HS-27A (cell line): ENCODE data around the gene SHROOM1.
"Not testable (repeated sequence)": the region's sequence is repeated elsewhere in the genome, so short reads cannot be mapped to it uniquely, and the experiment has no call there.

ENCODE experiments used
- DNase-seq: peaks from one replicate; pipeline ENCODE4 v3.0.0-alpha.2; 2012; ENCODE audit warnings: low read depth, missing footprints

Gene SHROOM1, protein sequence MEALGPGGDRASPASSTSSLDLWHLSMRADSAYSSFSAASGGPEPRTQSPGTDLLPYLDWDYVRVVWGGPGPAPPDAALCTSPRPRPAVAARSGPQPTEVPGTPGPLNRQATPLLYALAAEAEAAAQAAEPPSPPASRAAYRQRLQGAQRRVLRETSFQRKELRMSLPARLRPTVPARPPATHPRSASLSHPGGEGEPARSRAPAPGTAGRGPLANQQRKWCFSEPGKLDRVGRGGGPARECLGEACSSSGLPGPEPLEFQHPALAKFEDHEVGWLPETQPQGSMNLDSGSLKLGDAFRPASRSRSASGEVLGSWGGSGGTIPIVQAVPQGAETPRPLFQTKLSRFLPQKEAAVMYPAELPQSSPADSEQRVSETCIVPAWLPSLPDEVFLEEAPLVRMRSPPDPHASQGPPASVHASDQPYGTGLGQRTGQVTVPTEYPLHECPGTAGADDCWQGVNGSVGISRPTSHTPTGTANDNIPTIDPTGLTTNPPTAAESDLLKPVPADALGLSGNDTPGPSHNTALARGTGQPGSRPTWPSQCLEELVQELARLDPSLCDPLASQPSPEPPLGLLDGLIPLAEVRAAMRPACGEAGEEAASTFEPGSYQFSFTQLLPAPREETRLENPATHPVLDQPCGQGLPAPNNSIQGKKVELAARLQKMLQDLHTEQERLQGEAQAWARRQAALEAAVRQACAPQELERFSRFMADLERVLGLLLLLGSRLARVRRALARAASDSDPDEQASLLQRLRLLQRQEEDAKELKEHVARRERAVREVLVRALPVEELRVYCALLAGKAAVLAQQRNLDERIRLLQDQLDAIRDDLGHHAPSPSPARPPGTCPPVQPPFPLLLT

DNA sequence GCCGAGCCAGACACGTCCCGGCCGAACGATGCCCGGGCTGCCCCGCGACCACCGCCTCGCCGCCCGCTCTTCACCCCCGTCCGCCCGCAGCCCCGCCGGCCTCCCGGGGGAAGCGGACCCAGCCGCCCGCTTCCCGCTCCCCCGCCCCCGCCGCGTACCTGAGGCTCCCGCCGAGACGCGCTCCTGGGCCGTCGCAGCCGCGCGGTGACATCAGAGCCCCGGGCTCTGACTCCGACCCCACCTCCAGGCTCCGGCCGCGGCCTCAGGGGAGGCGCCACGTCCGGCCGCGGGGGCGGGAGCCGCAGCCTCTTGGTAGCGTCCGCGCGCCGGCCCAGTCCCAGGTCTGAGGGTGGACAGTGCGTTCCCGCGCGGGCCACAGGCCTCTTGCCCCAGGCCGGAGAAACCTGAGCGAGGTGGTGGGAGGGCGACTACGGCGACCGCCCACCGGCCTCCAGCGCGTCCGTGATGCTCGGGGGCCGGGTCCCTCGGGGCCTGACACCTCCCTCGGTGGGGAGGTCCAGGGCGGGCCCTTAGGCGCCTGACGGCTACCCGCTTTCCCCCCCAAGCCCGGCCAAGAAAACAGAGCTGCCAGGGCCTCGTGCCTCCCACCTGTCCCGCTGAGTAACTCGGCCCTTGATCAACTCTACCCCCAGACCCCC lies at the start of gene SHROOM1:
TSS of gene SHROOM1 (minus strand) at position 212 of the 659 bp plus-strand sequence. CDS start 4,507 bp downstream, outside the sequence.
- DNase-seq = no peak

DNA sequence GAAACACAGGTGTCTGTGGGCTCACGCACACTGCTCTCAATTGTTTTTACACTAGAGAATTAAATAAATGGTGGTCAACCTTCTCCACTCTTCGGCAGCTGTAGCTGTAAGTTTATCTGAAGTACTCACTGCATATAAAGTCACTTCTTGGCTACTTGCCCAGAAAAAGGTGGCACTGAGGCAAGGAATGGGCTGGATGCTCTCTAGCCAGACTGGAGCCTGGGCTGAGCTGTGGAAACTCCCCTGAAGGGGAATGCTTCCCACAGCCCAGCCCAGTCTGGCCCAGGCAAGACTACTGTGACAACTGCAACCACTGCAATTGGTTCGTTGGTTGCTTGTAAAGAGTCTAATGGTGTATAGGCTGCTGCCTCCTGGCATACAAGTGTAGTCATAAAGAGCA lies 47.5 kb upstream of the SHROOM1 start:
- DNase-seq = no peak

DNA sequence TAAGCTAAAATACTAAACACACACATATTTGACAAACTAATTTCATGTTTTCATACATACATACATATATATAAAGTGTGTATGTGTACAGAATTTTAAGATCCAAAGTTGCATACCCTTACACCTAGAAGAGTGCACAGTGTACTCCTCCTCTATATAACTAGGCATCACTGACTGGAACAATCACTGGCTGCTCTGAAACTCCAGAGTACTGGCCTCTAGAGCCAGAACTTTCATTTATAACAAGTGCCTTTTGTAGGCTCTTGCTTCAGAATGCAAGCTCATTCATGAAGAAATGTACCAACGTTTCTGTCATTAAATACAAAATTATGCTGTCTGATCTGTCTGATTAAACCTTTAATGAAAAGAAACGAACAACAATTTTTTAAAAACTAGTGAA lies 47.0 kb upstream of the SHROOM1 start:
- DNase-seq = no peak

DNA sequence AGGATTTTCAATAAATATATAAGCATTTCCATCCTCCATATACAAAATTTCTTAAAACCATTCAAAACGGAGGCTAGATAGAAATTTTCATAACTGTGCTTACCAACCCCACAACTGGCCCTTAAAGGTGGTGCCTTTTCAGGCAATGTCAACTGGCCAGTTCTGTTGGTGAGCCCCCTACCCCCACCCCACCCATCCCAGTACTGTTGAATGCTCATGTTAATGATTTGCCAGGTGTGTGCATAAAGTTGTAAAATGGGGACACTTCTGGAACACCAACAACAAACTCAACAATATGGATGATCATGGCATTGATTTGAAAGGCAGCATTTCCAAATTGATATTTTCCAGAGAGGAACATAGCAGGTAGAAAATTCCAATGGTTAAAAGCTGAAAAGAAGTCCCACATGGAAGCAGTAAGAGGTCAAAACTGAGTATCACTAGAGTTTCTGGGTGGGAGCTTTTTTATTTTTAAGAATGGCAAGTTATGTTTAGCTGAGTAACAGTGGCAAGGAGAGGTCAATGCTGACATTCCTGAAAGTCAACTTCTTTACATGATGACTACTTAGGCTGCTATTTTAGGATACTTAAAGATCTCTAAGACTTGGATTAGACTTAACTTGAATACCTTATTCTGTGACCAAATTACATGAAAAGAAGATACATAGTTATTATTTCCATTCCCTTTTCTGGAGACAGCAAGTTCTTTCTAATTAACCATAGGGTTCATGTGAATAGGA lies 45.7 kb upstream of the SHROOM1 start:
- DNase-seq = no peak

DNA sequence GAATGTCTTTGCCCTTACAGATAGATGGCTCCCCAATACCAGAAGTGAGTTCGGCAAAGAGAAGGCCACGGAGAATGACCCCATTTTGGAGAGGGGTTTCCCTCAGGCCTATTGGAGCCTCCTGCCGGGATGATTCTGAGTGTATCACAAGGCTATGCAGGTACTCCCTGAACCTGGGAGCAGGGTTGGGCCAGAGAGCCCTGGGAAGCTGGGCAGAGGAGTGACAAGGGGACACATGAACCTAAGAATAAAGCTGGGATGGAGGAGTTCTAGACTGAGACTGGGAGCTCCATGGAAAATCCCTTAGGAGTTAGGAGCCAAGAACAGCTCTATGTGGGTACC lies 43.5 kb upstream of the SHROOM1 start:
- no peak for DNase-seq

DNA sequence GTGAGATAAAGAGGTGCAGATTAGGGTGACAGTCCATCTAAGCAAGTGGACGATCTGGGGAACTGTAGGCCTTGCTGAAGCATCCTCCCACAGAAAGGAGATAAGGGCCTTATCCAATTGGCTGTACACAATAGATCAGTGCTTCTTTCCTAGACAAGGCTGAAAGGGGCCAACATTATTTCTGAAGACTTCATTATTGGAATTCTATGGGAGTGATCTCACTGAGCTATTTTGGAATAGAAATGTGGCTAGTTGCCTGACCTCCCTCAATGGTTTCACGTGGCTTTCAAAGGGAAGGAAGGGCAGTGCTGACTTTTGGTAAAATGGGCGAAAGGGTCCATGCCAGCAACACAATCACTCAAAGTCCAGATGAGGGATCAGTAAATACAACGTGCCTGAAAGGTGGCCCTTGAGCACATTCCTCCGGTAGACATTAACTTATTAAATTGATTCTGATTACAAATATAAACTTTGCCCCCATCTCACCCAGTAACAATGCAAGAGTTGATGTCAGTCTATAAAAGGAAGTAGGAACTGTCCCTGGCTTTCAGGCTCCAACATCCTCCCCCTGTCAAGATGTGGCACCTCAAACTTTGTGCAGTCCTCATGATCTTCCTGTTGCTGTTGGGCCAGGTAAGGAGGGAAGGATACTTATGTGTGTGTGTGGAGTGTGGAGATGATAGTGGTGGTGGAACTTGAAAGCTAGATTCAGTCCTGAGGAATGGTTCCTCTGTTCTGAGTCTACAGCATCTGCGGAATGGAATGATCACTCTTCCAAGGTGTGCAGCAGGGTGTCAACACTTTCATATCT lies 42.9 kb upstream of the SHROOM1 start, which contains the start of gene LEAP2:
TSS of gene LEAP2 (plus strand) at position 550 of the 811 bp plus-strand sequence. CDS start at position 577, 27 bp downstream.
- DNase-seq = no peak

DNA sequence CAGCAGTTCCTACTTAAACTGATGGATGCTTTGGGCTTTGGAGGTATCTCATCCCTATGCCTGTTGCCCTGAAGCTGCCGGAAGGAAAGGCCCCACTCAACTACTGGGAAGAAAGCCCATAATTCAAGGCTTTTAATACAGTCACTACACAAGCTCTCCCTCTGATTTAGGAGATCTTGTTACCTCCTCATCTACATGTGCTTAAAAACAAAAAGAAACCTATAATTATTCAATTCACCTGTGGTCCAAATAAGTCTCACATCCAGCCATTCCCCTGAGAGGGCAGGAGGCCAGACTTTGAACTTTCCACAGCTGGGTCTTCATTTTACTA lies 42.3 kb upstream of the SHROOM1 start:
- no peak for DNase-seq

DNA sequence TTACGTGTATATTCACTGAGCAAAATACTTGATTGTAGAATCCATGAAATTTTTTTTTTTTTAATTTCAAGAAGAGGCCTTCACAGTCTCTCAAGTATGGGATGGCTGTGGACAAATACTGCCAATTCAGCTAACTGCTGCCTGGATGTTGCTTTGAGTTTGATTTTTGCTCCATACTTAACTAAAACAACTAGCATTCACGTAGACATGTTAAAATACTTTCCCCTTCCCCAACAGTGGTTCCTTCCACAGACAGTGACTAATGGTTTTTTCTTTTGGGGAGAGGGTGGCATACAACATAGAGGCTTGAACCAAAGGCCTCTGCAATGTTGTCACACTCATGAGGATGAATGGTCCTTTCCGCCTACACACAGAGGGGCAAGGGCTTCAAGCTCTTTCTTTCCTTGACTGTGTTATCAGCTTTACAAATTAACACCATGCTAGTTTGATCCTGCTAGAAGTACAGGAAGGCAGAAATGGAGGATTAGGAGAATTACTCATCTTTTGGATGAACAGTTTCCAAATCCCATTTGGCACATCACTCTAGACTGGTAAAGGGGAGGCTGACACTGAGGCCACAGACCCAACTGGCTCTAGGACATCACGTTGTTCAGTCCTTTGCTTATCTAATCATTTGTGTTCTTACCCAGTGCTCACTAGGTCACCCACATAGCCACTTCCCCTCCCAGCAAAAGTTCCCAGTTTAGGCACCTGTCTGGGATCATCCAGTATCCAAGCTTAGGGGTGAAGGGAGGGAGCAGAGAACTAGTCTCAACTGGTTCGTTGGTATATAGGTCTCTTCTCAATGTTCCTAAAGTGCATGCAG lies 41.2 kb upstream of the SHROOM1 start:
- no peak for DNase-seq

DNA sequence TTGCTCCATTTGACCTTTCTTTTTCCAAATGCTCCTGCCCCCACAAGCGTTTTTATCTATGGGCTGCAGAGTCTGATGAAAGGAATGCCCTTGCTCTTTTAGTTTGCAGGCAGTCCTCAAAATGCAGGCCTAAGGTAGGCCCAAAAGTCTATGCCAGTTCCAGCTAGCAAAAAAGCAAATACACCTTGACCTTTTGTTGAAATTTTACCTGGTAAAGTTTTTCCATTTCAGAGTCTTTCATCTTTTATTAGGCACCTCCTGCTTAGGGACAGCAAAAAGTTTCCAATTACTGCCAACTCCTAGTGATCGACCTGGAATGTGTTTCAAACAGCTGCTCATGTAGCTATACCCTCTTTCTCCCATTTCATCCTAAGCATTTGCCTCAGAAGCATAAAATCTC lies 40.4 kb upstream of the SHROOM1 start:
- no peak for DNase-seq

DNA sequence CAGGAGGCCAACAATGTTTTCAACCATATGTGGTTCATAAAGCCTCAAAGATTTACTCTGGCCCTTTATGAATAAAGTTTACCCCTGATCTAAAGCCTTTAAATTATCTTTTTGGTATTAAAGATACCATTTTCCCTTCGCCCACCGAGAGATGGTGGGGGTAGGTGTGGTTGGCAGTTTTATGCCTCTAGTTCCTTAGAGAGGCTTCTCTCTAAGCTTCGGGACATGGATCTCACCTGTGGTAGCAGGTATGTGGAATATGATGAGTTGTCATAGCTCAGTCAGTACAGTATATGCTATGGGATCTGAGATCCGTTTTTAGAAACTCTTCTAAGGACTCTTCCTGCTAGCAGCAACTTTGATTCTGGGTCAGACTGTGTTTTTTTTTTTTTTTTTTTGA lies 38.3 kb upstream of the SHROOM1 start:
- DNase-seq = no peak

DNA sequence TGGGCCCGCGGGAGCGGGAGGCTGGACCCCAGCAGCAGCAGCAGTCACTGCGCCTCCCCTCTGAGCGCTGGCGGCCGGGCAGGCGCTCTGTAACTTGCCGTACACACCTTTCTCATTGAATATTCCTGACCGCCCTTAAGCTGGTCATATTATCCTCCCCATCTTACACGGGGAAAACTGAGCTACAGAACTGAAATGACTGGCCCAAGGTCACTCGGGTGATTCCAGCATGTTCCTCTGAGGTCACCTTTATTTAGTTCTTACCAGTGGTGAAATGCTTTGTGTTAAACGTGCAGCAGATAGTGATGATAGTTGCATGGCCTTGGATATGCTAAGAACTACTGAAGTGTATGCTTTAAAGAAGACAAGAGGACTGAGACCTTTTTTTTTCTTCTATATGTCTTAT lies 36.6 kb upstream of the SHROOM1 start:
- DNase-seq = no peak

DNA sequence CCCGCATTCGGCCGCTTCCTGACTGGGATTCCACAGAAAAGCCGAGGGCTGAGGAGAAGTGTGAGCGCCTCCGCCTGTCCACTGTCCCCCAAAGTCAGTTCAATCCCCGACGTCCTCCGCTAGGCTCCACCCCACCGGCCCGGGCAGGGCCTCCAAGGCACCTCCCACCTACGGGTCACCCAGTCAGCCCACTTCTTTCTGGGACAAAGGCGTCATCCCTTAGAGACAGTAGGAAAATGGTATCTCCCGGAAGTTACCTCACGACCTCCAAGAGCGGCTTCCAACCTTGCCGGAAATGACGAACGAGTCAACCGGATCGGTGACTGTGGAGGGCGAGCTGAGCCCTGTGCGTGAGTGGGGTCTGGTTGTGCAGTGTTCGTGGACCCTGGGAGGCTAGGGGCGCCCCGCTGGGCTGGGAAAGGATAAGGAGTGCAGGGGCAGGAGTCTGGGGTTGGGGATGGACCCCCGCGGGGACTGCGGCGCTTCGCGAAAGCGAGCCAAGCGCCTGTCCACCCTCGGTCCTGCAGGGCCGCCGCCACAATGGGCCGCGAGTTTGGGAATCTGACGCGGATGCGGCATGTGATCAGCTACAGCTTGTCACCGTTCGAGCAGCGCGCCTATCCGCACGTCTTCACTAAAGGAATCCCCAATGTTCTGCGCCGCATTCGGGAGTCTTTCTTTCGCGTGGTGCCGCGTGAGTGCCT lies 36.0 kb upstream of the SHROOM1 start, which contains the start of the genes GDF9 and UQCRQ:
TSS of gene GDF9 (minus strand) at position 128 of the 704 bp plus-strand sequence. CDS start 1,936 bp downstream, outside the sequence.
TSS of gene UQCRQ (plus strand) at position 301 of the 704 bp plus-strand sequence. CDS start at position 541, 240 bp downstream.
- DNase-seq = peak; percentile 93

DNA sequence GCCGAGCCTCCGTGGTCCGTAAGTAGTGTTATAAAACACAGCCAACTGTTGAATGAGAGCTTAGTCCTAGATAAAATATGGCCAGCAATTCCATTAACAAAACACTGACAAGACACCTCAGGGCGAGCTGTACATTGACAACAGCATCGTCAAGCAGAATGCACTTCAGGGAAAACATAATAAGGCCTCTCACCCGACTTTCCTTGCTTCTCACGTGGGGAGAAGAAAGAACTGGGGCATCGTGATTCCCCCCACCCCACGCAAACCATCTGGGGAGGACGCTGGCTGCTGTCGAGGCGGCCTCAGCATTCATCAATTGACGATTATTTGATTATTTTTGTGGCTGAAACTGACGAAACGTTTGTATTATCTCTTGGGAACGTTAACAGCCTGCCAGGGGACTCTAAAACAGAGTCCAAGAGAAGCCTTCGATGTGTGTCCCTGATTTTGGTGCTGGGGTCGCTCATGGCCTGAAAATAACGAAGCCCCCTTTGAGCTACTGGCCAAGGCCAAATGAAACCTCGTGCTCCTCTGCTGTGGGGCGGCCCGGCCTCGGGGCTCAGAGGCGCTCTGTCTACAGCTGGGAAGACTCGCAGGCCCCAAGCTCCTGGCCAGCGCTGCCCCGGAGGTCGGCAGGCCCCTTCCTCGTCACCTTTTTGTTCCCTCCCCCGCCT lies 35.4 kb upstream of the SHROOM1 start:
- DNase-seq = no peak

DNA sequence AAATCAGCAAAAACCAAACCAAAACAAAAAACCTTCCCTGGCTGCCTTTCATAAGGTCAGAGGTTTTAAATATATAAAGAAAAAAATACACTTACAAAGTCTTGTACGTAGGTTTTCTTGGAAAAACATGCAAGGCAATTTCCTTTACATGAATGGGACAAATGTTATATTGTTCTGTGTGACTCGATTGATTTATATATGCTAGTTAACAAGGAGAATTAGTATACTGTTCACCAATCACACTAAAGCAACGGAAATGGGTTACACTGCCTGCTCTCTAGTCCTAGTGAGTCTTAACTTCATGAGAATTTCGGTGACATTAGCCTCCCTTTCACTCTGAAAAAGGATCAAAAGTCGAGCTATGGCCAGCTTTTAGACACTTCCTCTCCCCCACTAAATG lies 30.3 kb upstream of the SHROOM1 start:
- no peak for DNase-seq

DNA sequence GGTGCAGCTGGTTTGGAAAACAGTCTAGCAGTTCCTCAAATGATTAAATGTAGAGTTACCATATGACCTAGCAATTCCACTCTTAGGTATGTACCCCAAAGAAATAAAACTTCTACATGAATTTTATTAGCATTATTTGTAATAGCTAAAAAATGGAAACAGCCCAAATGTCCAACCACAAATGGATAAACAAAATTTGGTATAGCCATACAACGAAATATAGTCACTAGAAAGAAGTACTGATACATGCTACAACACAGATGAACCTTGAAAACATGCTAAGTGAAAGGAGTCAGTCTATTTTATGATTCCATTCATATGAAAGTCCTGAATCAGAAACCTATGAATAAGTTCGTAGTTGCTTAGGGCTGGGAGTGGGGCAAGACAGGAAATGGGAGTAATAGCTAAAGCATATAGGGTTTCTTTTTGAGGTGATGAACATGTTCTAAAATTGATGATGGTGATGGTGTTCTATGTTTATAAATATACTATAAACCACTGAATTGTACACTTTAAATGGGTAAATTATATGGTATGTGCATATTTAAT lies 29.5 kb upstream of the SHROOM1 start:
- DNase-seq = no peak

DNA sequence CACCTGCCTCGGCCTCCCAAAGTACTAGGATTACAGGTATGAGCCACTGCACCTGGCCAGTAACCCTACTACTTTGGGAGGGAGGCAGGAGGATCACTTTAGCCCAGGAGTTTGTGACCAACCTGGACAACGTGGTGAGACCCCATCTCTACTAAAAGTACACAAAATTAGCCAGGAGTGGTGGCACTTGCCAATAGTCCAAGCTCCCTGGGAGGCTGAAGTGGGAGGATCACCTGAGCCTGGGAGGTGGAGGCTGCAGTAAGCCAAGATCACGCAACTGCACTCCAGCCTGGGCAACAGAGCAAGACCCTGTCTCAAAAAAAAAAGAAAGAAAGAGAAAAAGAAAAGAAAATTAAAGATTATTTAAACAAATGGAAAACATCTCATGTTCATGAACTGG lies 25.6 kb upstream of the SHROOM1 start:
- no peak for DNase-seq

DNA sequence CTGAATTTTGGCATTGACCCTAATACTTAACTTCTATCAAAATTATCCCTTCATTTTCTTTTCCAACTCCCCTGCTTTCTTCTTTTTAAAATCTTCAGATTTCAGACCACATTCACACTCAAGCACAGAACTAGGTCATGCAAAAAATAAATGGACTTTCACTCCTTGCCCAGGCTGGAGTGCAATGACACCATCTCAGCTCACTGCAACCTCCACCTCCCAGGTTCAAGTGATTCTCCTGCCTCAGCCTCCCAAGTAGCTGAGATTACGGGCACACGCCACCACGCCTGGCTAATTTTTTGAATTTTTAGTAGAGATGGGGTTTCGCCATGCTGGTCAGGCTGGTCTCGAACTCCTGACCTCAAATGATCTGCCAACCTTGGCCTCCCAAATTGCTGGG lies 24.5 kb upstream of the SHROOM1 start:
- not testable (repeated sequence) for DNase-seq

DNA sequence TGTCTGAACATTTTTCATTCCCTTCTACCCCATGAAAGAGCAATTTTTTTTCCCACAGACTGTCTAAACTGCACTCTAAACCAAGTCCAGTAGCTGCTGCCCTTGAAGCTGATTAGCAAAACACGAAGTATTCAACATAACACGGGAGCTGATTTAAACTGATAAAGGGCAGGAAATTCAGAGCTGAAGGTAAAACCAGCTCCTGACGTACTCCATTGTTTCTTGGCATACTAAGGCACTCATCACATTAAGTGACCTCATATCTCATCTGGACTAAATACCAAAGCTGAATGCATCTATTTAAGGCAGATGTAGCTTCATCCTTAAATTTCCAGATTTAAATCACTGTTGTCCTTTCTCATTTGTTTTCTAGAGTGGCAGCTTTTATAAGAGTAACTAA lies 23.9 kb upstream of the SHROOM1 start:
- no peak for DNase-seq
